Activated CD8-positive, alpha-beta memory T cell treated with anti-CD3 and anti-CD28 coated beads, Interleukin-2, amount 50 U/mL, for 24 hours (primary cell): Measurements from ENCODE around the gene IP6K1.

Experiments
- DNase-seq: peaks from one replicate; pipeline ENCODE4 v3.0.0-alpha.2; 2020; ENCODE audit errors: extremely low read depth

Gene IP6K1

DNA sequence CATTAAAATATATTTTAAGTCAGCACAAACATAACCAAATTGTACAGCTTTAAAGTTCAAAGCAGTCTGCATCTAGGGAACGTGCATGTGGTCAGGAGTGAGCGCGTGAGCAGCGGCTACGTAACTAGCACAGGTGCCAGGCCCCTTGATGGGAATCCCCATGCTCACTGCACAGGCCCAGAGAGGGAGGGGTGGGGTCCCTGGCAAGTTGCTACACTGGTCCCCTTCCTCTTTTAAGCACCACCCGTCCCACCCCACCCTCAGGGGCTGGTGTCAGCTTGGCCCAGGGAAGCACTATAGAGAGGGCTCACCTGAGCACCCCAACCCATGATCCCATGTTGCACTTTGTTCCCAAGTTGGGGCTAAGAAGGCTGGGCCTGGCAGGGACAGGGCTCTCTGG lies 61.8 kb downstream of the IP6K1 start:
- no peak for DNase-seq

DNA sequence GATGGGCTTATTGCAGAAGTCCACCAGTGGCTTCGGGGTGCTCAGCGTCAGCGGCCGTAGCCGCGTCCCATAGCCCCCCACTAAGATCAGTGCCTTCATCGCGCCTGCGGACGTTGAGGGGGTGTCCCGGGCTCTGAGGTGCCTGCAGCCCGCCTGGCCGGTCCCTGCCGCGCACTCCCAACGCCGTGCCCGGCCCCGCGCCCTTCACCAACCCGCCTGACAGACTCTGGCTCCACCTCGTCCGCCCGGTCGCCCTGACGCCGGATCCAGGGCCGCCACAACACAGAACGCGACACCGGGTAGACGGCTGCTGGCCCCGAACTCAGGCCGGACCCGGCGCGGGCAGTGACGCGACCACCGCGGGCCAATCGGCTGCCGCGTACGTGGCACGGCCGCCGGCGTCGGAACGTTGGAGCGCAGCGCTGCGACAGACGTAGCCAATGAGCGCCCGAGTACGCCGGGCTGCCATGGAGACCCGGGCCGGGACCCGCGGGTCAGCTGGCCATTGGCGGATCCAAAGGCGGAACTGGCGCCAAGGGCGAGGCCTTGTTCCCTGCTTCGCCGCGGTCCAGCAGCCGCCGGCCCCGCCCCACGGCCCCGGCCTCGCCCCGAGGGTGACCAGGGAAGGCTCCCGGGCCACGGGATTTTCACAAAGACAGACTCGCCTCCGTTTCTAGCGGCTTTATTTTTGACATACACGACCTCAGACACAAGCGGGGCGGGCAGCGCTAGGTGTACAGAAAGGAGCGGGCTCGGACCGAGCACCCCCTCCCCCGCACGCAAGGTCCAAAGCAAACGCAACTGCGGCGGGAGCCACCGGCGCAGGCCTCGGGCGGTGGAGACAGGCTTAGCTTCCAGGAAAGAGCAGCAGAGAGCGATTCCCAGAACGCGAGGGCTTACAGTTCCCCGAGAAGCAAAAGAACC lies 62.5 kb downstream of the IP6K1 start, which contains the start of gene GMPPB:
TSS of gene GMPPB (minus strand) at position 324 of the 924 bp plus-strand sequence. CDS start at position 99, 225 bp downstream.
- peak; percentile 82 for DNase-seq

DNA sequence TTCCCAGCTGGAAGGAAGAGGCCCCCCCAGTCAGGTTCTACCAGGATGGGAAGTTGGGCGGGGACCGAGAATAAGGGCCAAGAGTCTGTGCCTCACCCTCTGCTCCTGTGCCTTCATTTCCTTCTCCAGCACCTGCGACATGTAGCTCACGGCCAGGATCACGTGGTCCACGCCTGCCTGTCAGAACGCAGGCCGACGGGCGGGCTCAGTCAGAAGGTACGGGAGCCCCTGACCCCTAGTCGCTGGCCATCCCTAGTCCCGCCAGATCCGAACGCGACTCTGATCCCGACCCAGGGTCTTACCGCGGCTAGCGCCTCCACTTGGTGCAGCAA lies 63.1 kb downstream of the IP6K1 start:
- DNase-seq: no peak

DNA sequence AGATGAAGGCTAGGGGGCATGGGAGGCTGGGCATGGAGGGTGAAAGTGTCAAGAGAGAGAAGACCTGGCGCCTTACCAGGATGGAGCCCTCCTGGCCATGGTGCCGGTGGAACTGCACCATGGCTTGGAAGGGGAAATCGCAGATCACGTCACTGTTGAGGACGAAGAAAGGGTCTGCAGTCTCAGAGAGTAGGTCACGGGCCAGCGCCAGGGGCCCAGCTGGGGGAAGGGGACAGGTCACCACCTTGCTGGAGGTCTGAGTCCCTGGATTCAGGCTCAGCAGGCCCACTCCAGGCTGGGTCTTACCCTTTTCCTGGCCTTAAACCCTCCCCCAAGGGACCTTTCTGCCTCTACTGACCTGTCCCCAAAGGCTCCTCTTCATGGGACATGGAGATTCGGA lies 63.4 kb downstream of the IP6K1 start:
- DNase-seq: no peak

DNA sequence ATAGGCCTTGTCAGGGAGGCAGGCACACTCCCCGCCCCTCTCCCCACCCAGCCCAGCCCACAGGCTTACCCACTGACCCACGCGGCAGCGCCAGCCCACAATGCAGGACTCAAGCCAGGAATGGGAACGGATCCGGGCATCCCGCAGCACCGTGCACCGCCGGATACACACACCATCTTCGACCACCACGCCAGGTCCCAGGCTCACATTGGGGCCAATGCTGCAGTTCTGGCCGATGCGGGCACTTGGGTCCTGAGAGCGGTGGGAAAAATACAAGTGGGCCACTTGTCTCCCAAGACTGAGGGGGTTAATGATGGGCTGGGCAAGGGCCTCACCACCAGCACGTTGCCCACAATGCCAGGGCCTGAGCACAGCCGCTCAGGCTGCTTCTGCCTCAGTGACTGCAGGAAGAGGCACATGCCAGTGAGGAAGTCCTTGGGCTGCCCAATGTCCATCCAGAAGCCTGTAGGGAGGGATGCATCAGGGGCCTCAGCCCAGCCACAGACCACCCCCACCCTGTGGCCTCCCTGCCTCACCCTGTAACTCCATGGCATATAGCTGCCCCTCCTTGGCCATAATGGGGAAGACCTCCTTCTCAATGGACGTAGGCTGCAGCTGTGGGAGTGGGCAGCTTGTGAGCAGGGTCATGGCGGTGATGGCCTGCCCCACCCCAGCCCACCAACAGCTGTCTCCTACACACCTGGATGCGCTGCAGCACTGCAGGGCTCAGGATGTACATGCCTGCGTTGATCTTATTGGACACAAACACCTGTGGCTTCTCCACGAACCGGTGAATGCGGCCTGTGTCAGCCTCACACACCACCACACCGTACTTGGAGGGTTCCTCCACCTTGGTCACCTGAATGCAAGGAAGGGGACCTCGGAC lies 64.2 kb downstream of the IP6K1 start:
- no peak for DNase-seq

DNA sequence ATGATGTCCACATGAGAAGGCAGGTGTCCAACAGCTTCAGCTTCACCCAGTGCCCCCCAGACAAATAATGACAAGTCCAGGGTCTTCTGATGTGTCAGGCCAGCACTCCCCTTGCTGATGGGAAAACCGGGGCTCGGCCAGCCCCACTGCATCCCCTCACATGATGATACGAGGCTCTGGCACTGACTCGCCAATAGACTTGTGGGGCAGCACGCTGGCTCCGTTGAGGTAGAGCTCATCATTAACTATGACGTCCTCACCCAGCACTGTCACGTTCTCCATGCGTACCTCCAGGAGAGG lies 64.8 kb downstream of the IP6K1 start:
- no peak for DNase-seq

DNA sequence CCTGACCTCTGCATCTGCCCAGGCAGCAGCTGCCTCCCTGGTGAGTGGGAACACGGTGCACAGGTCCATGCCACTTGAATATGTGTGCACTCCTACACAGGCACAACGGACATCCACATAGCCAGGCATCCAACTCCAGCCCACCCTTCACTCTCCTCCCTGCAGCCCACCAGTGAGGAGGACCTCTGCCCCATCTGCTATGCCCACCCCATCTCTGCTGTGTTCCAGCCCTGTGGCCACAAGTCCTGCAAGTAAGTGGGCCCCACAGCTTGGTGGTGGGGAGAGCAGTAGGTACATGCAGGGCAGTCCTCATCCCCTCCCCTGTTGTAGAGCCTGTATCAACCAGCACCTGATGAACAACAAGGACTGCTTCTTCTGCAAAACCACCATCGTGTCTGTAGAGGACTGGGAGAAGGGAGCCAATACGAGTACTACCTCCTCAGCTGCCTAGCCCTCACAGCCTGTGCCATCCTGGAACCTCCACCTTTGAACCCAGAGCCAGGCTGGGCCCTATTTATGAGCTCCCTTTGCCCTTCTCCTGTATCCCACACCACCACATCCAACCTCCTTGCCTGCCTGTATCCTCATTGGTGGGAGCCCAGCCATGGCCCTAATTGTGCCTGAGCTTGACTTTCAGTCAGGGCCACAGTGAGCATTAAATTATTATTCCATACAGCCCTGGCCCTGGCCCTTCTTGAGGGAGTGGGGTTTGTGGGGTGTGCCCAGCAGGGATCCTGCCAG lies 65.3 kb downstream of the IP6K1 start:
- DNase-seq: no peak

DNA sequence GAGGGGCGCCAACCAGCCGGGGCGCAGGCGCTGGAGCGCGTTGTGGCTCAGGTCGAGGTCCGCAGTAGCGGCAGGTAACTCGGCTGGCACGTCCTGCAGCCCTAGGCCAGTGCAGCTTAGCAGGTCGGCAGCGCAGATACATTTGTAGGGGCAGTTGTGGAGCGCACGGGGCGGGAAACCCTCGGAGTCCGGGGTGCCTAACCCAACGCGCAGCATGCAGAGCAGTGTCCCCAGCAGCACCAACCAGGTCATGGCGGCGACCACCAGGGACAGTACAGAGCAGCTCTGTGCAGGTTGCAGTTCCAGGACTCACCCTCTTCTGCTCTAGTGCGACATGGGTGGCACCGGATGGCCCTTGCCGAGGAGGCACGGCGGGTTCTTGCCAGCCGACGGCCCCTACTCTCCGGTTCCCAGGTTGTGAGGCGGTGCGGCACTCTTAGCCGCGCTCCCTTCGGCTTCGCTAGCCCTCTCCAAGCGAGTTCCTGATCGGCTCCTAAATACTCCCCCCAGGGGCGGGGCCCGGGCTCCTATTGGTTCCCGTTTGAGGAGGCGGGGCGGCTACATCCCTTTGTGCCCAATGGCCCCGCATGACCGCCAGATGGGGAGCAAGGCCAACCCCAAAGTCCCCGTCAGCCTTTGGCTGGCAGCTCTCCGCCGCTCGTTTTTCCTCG lies 67.0 kb downstream of the IP6K1 start, which contains the start of gene AMIGO3:
TSS of gene AMIGO3 (minus strand) at position 471 of the 671 bp plus-strand sequence. CDS start at position 252, 219 bp downstream.
- peak; percentile 77 for DNase-seq

DNA sequence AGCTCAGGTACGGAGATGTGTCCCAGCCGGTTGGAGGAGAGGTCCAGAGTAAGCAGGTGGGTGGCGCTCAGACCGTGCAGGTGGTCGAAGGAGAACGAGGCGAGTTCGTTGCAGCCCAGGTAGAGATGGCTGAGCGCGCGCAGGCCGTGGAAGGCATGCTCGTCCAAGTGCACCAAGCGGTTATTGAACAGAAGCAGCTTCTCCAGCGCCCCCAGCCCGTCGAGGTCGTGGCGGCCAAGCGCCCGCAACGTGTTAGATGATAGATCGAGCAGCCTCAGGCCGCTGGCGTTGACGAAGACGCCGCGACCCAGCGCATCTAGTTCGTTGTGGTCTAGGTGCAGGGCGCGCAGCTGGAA lies 67.5 kb downstream of the IP6K1 start:
- no peak for DNase-seq

DNA sequence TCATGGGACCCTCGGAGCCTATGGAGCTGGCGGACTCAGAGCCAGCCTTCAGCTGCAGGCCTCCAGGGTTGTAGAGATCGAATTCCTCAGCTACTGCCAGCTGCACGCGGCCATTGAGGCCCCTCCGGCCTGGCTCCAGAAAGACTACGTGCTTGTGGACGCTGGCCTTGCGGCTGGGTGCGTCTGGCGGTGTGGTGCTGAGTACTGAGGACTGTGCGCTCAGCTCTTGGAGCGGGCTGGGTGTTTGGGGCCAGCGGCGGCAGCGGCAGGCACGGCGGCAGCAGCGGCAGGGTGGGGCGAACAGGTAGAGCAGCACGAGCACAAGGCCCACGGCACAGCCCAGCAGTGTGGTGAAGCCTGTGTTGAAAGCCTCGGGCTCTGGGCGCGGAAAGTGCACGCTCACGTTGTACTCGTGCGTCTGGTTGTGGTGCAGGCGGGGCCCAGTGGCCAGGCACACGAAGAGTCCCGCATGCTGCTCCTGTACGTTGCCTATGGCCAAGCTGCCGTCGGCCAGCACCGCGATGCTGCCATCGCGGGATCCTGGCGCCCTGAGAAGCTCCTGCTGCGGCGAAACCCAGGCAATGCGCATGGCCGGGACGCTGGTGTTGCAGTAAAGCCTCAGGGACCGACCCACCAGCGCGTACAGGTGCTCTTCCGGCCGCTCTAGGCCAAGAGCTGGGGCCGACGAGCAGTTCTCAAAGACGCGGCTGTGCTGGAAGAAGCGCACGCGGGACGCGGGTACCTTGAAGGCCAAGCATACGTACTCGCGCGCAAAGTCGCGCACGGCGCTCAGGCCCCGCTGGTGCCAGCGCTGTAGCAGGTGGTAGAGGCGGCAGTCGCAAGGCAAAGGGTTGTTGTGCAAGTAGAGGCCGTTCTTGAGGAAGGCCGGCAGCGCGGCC lies 68.1 kb downstream of the IP6K1 start:
- DNase-seq: no peak

DNA sequence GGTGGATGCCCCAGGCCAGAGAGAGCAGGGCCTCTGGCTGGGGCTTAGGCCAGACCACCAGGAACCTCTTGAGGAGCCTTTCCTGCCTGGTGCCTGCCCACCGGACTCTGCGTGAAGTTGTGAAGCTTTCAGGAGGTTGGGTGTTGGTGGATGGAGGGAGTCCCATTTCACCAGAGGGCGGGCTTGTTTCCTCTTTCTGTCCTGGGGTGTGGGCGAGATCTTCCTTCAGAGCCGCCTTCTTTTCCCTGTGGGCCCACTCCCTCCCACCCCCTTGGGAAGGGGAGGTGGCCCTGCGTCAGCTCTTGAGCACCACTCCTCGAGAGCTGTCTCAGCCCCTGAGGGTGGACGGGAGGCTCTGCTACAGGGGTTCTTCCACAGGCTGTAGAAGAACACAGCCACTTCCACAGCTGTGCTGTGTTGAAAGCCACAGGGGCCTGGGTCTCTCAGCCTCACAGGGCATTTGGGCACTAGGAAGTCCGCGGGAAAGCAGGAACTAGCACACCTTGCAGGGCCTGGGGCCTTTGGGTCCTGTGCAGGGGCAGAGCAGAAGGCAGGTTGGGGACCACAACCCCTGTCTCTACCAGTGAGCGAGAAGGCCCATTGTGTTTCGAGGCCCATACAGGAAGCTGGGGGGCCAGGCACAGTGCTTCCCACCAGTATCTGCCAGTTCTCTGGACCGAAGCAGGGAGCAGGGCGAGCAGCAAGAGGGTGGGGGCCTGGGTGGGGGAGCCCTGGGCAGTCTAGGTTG lies 69.0 kb downstream of the IP6K1 start:
- no peak for DNase-seq

DNA sequence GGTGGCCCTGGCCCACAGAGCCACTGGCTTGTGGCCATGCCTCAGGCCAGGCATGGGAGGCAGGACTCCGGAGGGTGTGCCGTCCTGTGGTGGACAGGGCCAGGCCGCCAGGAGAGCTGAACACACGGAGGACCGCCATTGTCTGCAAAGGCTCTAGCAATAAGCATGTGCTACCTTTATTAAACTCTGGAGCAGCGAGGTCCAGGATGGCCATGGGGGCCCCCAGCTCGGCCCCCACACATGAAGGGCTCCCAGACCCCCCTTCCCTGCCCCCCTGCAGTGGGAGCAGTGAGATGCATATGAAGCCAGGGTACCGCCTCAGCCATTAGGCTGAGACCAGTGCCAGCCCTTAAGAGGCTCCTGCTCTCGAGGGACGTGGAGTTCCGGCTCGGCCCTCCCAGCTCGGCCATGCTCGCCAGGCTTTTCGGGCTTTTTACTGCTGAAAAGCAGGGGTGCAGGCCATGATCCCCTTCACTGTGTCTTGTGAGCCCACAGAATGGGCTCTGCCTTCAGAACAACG lies 69.6 kb downstream of the IP6K1 start:
- DNase-seq: no peak

DNA sequence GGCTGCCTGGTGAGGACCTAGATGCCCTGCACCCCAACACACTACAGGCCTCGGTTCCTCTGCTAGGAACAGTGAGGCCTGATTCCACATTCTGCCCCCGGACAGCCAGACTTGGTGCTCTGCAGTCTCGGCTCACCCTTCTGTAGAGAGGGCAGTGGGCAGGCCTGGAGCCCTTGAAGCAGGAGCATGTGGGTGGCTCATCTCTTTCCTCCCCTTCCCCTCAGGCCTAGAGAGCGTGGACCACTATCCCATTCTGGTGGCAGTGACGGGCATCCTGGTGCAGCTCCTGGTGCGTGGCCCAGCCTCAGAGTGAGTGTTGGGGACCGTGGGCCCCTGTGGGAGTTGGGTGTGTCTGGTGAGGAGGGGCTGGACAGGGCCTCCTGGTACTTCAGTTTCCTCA lies 70.2 kb downstream of the IP6K1 start:
- no peak for DNase-seq

DNA sequence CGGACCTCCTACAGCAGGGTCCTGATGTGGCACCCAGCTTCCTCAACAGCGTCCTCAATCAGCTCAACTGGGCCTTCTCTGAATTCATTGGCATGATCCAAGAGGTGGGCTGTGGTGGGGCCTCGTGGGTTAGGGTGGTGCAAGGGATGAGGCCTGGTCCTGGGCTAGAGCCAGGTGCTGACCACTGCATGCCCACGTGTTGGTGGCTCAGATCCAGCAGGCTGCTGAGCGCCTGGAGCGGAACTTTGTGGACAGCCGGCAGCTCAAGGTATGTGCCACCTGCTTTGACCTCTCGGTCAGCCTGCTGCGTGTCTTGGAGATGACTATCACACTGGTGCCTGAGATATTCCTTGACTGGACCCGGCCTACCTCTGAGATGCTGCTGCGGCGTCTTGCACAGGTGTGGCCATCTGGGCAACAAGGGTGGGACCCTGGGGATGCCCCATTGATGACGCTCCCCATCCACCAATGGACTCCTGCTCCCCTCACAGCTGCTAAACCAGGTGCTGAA lies 70.7 kb downstream of the IP6K1 start:
- DNase-seq: no peak

DNA sequence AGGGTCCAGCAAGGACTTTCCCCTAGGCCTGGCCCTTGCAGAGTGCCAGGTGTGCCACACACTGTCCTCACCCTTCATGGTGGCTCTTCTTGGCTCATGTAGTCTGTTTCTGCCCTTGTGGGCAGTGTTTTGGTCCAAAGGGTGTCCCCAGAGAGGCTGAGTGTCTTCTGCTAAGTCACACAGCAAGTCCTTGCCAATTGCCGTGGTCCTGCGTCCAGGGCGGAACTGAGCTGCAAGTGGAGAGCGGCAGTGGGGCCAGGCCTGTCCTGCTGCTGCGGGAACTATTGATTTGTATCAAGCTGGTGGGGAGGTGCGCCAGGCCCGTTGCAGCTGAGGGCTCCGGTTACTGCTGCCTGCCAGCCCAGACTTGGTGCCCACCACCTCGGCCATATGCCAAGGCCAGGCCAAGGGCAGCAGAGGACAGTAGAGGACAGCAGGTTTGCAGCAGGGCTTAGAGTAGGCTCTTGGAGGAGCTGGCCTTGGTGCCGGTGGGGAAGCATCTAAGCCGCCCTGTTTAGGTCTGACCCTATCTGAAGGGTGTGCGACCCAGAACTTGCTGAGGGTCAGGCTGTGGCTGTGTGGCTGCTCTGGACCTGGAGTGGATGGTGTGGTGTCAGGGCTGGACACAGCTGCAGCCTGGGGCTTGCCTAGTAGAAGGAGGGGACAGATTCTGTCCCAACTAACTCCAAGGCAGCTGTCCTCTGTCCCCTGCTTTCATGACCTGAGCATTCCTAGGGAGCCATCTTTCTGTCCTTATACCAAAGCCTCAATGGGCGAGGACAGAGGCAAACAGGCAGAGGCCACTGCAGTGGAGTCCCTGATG lies 71.4 kb downstream of the IP6K1 start:
- no peak for DNase-seq

DNA sequence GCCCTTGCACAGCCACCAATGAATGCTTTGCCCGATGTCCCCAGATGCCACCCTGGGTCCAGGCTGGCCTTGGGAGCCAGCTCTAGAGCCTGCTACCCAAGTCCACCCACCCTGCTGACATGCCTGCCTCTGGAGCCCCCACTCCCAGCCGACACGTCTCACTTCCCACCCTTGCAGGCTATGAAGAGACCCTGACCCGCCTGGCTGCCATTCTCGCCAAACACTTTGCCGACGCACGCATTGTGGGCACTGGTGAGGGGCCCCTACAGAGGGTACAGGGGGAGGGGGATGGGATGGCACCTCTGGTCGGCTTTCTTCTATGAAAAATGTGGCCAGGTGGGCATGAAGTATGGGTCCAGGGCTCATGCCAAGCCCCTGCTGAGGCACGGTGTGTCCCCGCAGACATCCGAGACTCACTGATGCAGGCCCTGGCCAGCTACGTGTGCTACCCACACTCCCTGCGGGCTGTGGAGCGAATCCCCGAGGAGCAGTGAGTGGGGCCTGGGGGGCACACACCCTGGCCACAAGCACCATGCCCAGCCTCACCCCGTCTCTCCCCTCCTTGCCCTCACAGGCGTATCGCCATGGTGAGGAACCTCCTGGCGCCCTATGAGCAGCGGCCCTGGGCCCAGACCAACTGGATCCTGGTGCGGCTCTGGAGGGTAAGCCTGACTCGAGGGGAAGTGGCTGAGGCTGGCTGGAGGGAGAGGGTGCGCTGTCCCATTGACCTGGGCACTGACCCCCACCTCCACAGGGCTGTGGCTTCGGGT lies 72.8 kb downstream of the IP6K1 start:
- no peak for DNase-seq

DNA sequence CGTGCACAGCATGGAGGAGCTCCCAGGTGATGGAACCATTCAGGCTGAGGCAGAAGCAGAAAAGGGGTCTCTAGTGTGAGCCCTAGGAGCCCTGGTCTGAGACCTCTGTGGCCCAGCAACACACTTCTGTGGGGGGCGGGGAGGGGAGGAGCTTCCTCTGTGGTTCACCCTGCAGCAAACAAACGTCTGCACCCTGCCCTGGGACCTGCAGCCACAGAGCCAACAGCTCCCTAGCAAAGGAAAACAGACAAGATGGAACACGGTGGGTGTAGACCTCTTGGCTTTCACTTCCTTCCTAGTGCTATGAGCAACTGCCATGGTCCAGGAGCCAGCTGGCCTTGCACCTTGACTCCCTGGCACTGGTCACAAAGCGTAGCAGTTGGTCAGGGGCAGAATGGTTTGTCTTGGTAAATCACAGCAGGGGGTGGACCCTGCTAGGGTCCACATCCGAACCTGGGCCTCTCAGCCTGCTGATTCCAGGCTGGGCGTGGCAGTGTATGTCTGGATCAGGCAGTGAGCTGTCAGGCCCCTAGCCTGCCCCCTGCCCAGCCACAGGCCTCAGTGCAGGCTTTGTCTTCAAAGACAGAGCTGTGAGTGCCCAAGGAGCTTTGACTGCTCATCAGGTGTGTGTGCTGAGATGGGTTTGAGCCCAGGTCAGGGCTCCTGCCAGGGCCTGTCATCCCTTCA lies 73.6 kb downstream of the IP6K1 start:
- DNase-seq: no peak
